NCI-H345 treated with DMSO at 0.1 percent for 48 hours (cell line): ENCODE measurements around the gene SHC3.

Experiments
- DNase-seq: peaks from one replicate; lab custom pipeline; 2025; ENCODE audit not compliant: unreplicated experiment; lab: John Stamatoyannopoulos, UW

The SHC3 gene

GRCh38 chr9:89029788-89030187 lies 148.8 kb downstream of the SHC3 start:
- no peak for DNase-seq

GRCh38 chr9:89026876-89027275 lies 151.7 kb downstream of the SHC3 start:
- no peak for DNase-seq

GRCh38 chr9:89025553-89025952 lies 153.1 kb downstream of the SHC3 start:
- DNase-seq: no peak

- DNase-seq: no peak
Observed at GRCh38 chr9:89024727-89025126, 153.9 kb downstream of the SHC3 start.

- DNase-seq: no peak
Observed at GRCh38 chr9:89023740-89024139, 154.9 kb downstream of the SHC3 start.

GRCh38 chr9:89022902-89023301 lies 155.7 kb downstream of the SHC3 start:
- no peak for DNase-seq

- no peak for DNase-seq
Observed at GRCh38 chr9:89022001-89022759, 156.4 kb downstream of the SHC3 start.

GRCh38 chr9:89021154-89021803 lies 157.3 kb downstream of the SHC3 start:
- DNase-seq: no peak

- no peak for DNase-seq
Observed at GRCh38 chr9:89020754-89021153, 157.9 kb downstream of the SHC3 start.

GRCh38 chr9:89015336-89015735 lies 163.3 kb downstream of the SHC3 start:
- no peak for DNase-seq

GRCh38 chr9:89014153-89014552 lies 164.5 kb downstream of the SHC3 start:
- no peak for DNase-seq

- DNase-seq: no peak
Observed at GRCh38 chr9:89013660-89014059, 165.0 kb downstream of the SHC3 start.

GRCh38 chr9:89012294-89013042 lies 166.2 kb downstream of the SHC3 start:
- DNase-seq: no peak

GRCh38 chr9:89011683-89012082 lies 166.9 kb downstream of the SHC3 start:
- no peak for DNase-seq

GRCh38 chr9:89010526-89011111 lies 168.0 kb downstream of the SHC3 start:
- DNase-seq: no peak

GRCh38 chr9:89010056-89010455 lies 168.6 kb downstream of the SHC3 start:
- no peak for DNase-seq

GRCh38 chr9:89009546-89009840 lies 169.1 kb downstream of the SHC3 start:
- DNase-seq: no peak

- no peak for DNase-seq
Observed at GRCh38 chr9:89008744-89009545, 169.7 kb downstream of the SHC3 start.

- DNase-seq: no peak
Observed at GRCh38 chr9:89008055-89008743, 170.4 kb downstream of the SHC3 start.
